Panc1 (cell line): ENCODE measurements around the gene SDK1. TPM values are rescaled to one million over a fixed set of nuclear protein-coding genes. Genes with fewer than 3 reads are reported as not detected.

Experiments
- ATAC-seq: fragments of 200-7000 bp; cut with Tn5 transposase; 2 replicates; pipeline ENCODE4 v1.9.1; 2020; ENCODE audit warnings: mild to moderate bottlenecking, moderate library complexity
- BruUV-seq: library from RNA; stranded (reverse); fragments of 400-500 nt; replicated peaks from 2 replicates; lab custom pipeline; 2021; lab: Mats Ljungman, UMichigan
- CTCF ChIA-PET: fragments of 300-600 bp; sonication (Branson Sonifier 250); formaldehyde crosslinking; loops from one replicate; lab custom pipeline; 2022; ENCODE audit warnings: antibody characterized with exemption; lab: Charles Lee
- POLR2A ChIA-PET: fragments of 300-600 bp; sonication (Branson Sonifier 250); formaldehyde crosslinking; loops from one replicate; lab custom pipeline; 2022; ENCODE audit warnings: antibody characterized with exemption; lab: Charles Lee
- DNase-seq: peaks from one replicate; pipeline ENCODE4 v3.0.0-alpha.2; 2010; ENCODE audit warnings: low read depth, low spot score
- H3K27ac ChIP-seq: 2 replicates; pipeline ENCODE4 v1.5.1; 2011; ENCODE audit warnings: mild to moderate bottlenecking, low read length, inconsistent platforms
- H3K27me3 ChIP-seq: fragments of 200-500 bp; sonication (Bioruptor generic); 2 replicates; pipeline ENCODE4 v1.6.0; 2014; ENCODE audit warnings: low read length, inconsistent platforms; ENCODE audit not compliant: control insufficient read depth, insufficient read depth
- H3K36me3 ChIP-seq: fragments of 200-500 bp; sonication (Bioruptor generic); 2 replicates; pipeline ENCODE4 v1.5.1; 2014; ENCODE audit warnings: inconsistent platforms, mild to moderate bottlenecking, low read length, moderate library complexity; ENCODE audit not compliant: control insufficient read depth, insufficient read depth
- H3K4me1 ChIP-seq: 2 replicates; pipeline ENCODE4 v1.5.1; 2011; ENCODE audit warnings: inconsistent platforms, mild to moderate bottlenecking, low read length, moderate library complexity; ENCODE audit not compliant: control insufficient read depth, insufficient read depth
- H3K4me3 ChIP-seq, 2 experiments: 2 replicates each; pipeline ENCODE4 v1.5.1; 2011 to 2012; ENCODE audit warnings: low read depth in 2 of 2, low read length in 2 of 2, mild to moderate bottlenecking in 2 of 2, inconsistent platforms in 1 of 2, moderate library complexity in 1 of 2
- H3K9me3 ChIP-seq: fragments of 200-500 bp; sonication (Bioruptor generic); 2 replicates; pipeline ENCODE4 v1.5.1; 2014; ENCODE audit warnings: low read depth, mild to moderate bottlenecking, inconsistent platforms, low read length, moderate library complexity; ENCODE audit not compliant: control insufficient read depth, insufficient read depth
- CTCF ChIP-seq: fragments of 450-650 bp; IDR thresholded peaks from 2 replicates; pipeline ENCODE4 v1.5.1; 2017; ENCODE audit warnings: mild to moderate bottlenecking
- POLR2AphosphoS5 ChIP-seq: IDR thresholded peaks from 2 replicates; pipeline ENCODE4 v1.6.1; 2012; ENCODE audit warnings: mild to moderate bottlenecking, low read depth, low read length, moderate library complexity
- REST ChIP-seq, 2 experiments: IDR thresholded peaks; 2 replicates each; pipeline ENCODE4 v1.6.1; 2011 to 2012; ENCODE audit warnings: low read depth in 2 of 2, control low read depth in 1 of 2, low read length in 1 of 2, mild to moderate bottlenecking in 1 of 2, moderate library complexity in 1 of 2; ENCODE audit not compliant: insufficient read depth in 1 of 2
- SIN3A ChIP-seq: IDR thresholded peaks from 2 replicates; pipeline ENCODE4 v1.6.1; 2012; ENCODE audit warnings: low read depth, mild to moderate bottlenecking, low read length, moderate library complexity, borderline replicate concordance; ENCODE audit not compliant: insufficient read depth
- TCF7L2 ChIP-seq: IDR thresholded peaks from 2 replicates; pipeline ENCODE4 v1.6.1; 2011; ENCODE audit warnings: mild to moderate bottlenecking, low read depth, low read length, inconsistent platforms
- in situ Hi-C: cut with HindIII; loops from 2 replicates; pipeline ENCODE4 v1.10.0; 2016; ENCODE audit warnings: low sequenced_read_pairs, low pct_unique_long_range_greater_than_20kb
- intact Hi-C: fragments of 100-400 bp; cut with micrococcal nuclease; formaldehyde crosslinking; loops from one replicate; pipeline ENCODE4 v1.10.0; 2022; ENCODE audit not compliant: unreplicated experiment
- total RNA-seq: library from RNA; stranded (reverse); gene quantifications from one replicate; pipeline ENCODE4 v1.2.1, GENCODE V29; 2021; ENCODE audit not compliant: unreplicated experiment

Gene SDK1
- total RNA-seq, 1 experiment from 2014 or later, result 47.4 TPM

DNA sequence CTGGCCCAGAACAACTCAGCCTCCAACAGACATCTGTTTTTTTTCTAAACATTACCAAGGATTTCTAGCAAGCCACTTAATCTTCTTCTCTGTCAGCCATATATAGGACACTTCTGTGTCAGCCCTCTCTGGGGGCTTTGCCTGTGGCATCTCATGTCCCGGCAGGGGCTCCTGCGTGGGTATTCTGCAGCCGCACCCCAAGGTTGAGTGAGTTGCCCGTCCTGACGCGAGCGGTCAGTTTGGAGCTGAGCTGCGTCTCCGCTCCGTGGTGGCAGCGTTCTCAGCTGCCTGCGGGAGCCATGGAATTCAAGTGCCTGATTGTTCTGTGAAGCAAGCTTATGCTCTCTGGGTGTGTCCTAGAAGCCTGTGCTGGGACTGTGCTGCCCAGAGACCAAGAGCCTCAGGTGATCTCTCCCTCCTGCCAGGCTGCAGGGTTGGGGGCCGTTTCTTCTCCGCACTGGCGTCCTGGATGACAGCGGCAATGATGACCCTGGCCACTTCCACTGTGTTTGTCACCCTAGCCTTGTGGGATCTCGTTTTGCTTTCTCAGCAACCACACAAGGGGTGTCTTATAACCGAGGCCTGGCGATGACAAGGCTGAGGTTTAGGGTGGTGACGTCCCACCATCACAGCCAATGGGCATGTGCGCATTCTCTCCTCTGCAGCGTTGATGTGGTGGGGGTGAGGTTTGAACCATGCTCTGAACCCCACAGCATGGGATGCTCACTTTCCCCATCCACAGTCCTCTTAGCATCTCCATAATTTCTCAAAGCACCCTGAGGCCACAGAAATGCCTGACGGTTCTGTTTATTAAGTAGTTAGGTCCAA, 768.4 kb downstream of the SDK1 start:
- Histone ChIP-seq H3K27me3 (no peaks in the 10 kb centered on the region), H3K4me3 (no peak overlapping the region), H3K27ac (no peak overlapping the region), H3K4me1 (no peaks in the 10 kb centered on the region), H3K9me3 (no peaks in the 10 kb centered on the region), H3K36me3 (no peaks in the 10 kb centered on the region)
- BruUV-seq, result no TSS peak
- intact Hi-C loops (no loop called here), in situ Hi-C loops (no loop called here)
- CTCF ChIA-PET, result no interaction called here
- no peak for ATAC-seq
- DNase-seq, result no peak
- POLR2A ChIA-PET, result no interaction called here
- TF ChIP-seq CTCF (no peak), POLR2AphosphoS5 (no peak), TCF7L2 (no peak), REST (IDR thresholded peaks at IDR 0.05; ENCODE audit: insufficient read depth in 1 of 2, low read depth in 2 of 2, low read length in 1 of 2) (no peak), SIN3A (no peak)

DNA sequence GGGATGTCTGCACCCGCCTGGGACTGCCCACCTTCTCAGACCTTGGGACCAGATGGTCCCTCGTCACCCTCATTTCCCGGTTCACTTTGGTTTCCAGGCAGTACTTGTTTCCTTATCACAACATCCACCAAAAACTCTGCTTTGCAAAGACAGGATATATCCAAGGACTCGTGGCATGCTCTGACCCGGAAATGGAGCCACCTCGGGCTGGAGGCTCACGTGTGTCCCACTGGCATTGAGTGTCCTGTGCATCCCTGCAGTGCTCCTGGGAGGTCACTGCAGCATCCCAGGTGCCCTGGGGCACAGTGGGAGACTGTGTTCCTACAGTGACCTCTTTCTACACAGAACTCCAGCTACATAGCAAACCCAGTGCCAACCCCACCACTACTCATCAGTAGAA, 769.2 kb downstream of the SDK1 start:
- H3K9me3 ChIP-seq, result no peaks in the 10 kb centered on the region
- H3K4me1 ChIP-seq, result no peaks in the 10 kb centered on the region
- intact Hi-C loops (no loop called here), in situ Hi-C loops (no loop called here)
- TF ChIP-seq POLR2AphosphoS5 (no peak), REST (IDR thresholded peaks at IDR 0.05; ENCODE audit: insufficient read depth in 1 of 2, low read depth in 2 of 2, low read length in 1 of 2) (no peak), CTCF (no peak), TCF7L2 (no peak), SIN3A (no peak)
- no peak overlapping the region for H3K27ac ChIP-seq
- ChIA-PET CTCF (no interaction called here), POLR2A (no interaction called here)
- DNase-seq, result no peak
- no peak for ATAC-seq
- no peaks in the 10 kb centered on the region for H3K36me3 ChIP-seq
- H3K4me3 ChIP-seq, result no peak overlapping the region
- BruUV-seq, result no TSS peak
- no peaks in the 10 kb centered on the region for H3K27me3 ChIP-seq
